SJSA1 (cell line): ENCODE measurements around the gene NPEPL1. TPM values are rescaled to one million over a fixed set of nuclear protein-coding genes. Genes with fewer than 3 reads are reported as not detected.
"Not testable (repeated sequence)": the region's sequence is repeated elsewhere in the genome, so short reads cannot be mapped to it uniquely, and the experiment has no call there.

ENCODE experiments used
- DNase-seq, 2 experiments: peaks; one replicate each; pipeline ENCODE4 v3.0.0-alpha.2; 2015 to 2020; ENCODE audit warnings: low spot score in 2 of 2, low read depth in 1 of 2
- H3K27ac ChIP-seq: fragments of 250-450 bp; sonication (Bioruptor Pico); 2 replicates; pipeline ENCODE4 v1.5.1; 2020; ENCODE audit warnings: mild to moderate bottlenecking, moderate library complexity
- H3K27me3 ChIP-seq: fragments of 250-450 bp; sonication (Bioruptor Pico); replicated peaks from 2 replicates; pipeline ENCODE4 v1.5.1; 2020; ENCODE audit warnings: mild to moderate bottlenecking, moderate library complexity
- H3K36me3 ChIP-seq: fragments of 250-450 bp; sonication (Bioruptor Pico); 2 replicates; pipeline ENCODE4 v1.5.1; 2020; ENCODE audit warnings: mild to moderate bottlenecking
- H3K4me1 ChIP-seq: fragments of 250-450 bp; sonication (Bioruptor Pico); replicated peaks from 2 replicates; pipeline ENCODE4 v1.6.1; 2021; ENCODE audit warnings: mild to moderate bottlenecking
- H3K4me3 ChIP-seq: fragments of 250-450 bp; sonication (Bioruptor Pico); 2 replicates; pipeline ENCODE4 v1.5.1; 2020; ENCODE audit warnings: mild to moderate bottlenecking
- H3K9me3 ChIP-seq: fragments of 250-450 bp; sonication (Bioruptor Pico); replicated peaks from 2 replicates; pipeline ENCODE4 v1.5.1; 2020; ENCODE audit warnings: mild to moderate bottlenecking
- total RNA-seq: library from RNA; depleted of rRNA; stranded (reverse); fragments of >200 nt; shearing (Covaris generic); gene quantifications from 2 replicates; pipeline ENCODE4 v1.2.3, GENCODE V29; 2014

NPEPL1 gene
- total RNA-seq, 1 experiment from 2014 or later: 6.8 TPM

DNA sequence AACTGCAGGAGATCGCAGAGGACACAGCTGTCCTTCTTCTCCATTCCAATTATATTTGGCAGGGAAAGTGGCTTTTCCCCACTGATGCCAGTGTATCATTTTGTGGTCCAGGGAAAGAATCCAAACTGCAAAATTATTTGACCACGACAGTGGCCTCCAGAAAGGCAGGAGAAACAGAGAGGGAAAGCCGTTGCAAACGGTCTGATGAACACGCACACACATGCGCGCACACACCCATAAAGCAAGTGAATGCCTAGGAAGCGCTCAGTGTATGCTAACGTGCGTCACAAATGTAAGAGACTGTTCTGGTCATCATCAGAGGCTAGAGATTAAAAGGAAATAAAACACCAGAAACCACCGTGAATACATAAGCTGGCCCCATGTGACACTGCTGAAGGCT, 54.0 kb downstream of the NPEPL1 start:
- no peaks in the 10 kb centered on the region for H3K36me3 ChIP-seq
- no peaks in the 10 kb centered on the region for H3K9me3 ChIP-seq
- DNase-seq: no peak
- H3K4me1 ChIP-seq: no peaks in the 10 kb centered on the region
- peaks cover 11% of the 10 kb centered on the region for H3K27me3 ChIP-seq
- no peak overlapping the region for H3K27ac ChIP-seq
- no peak overlapping the region for H3K4me3 ChIP-seq

DNA sequence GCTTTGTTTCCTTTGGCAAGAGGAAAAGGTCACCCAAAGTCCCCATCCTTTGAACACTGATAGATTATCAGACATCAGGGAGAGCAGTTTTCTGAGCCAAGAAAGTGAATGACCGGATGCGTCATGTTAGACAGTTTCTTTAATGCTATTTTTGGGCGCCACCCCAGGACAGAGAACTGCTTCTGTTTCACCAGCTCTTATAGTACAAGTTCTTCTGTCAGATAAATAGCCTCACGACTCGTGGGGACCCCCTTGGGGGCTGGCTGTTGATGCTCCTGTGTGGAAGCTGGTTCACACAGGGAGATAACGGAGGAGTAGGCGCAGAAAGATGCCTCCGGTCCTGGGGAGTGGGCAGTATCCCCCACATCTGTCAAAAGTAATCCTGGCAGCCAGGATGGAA, 54.6 kb downstream of the NPEPL1 start:
- H3K9me3 ChIP-seq: no peaks in the 10 kb centered on the region
- no peaks in the 10 kb centered on the region for H3K36me3 ChIP-seq
- no peak for DNase-seq
- H3K27me3 ChIP-seq: peaks cover 11% of the 10 kb centered on the region
- no peaks in the 10 kb centered on the region for H3K4me1 ChIP-seq
- H3K4me3 ChIP-seq: no peak overlapping the region
- no peak overlapping the region for H3K27ac ChIP-seq

DNA sequence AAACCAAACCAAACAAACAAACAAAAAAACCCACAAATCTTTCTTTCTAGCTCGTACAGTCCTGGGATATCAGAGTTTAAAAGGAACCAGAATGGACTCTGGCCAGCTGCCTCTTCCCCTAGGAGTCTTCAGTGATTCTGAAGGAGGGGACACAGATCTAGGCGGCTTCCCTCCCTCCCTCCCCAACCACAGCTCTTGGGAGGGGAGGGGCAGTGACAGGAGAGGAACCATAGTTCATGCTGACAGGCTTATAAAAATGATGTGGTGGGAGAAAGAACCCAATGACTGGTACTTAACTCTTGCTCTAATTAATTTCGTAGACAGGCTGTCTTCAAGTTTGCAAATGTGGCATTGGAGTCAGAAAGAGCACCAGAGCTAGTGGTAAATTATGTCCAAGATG, 56.0 kb downstream of the NPEPL1 start:
- H3K4me1 ChIP-seq: peaks cover 7% of the 10 kb centered on the region
- H3K4me3 ChIP-seq: no peak overlapping the region
- no peaks in the 10 kb centered on the region for H3K36me3 ChIP-seq
- H3K27ac ChIP-seq: no peak overlapping the region
- peaks cover 11% of the 10 kb centered on the region for H3K27me3 ChIP-seq
- DNase-seq: no peak
- no peaks in the 10 kb centered on the region for H3K9me3 ChIP-seq

DNA sequence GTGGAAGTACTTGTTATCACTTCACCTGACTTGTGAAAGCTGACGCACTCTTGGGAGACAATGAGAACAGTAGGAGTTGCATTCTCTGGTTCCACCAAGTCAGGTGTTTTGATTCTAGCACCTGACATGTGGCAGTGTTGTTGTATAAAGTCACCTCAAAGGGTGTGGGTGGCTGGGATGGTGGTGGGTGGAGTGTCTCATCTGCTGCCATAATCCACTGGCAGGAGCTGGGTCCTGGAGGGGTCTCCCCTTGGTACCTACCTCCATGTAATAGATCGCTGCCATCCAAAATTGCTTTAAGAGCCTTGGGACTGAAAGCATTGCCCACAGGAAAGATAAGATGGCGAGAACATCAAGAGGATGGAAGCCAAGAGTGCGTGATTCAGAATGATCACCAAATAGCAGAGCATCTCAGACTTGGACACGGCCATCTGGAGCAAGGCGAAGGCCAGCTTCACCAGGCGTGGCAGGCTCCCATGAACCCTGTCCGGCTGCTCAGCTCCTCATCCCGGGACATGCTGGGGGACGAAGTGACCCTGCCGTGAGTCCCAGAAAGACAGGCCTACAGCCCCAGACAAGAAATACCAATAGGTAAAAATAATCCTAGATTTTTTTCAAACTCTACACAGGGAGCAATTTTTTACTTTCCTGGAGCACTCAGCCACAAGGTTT, 56.6 kb downstream of the NPEPL1 start:
- Histone ChIP-seq H3K36me3 (no peaks in the 10 kb centered on the region), H3K4me1 (peaks cover 13% of the 10 kb centered on the region), H3K4me3 (no peak overlapping the region), H3K27ac (no peak overlapping the region), H3K9me3 (no peaks in the 10 kb centered on the region), H3K27me3 (peaks cover 11% of the 10 kb centered on the region)
- no peak for DNase-seq

DNA sequence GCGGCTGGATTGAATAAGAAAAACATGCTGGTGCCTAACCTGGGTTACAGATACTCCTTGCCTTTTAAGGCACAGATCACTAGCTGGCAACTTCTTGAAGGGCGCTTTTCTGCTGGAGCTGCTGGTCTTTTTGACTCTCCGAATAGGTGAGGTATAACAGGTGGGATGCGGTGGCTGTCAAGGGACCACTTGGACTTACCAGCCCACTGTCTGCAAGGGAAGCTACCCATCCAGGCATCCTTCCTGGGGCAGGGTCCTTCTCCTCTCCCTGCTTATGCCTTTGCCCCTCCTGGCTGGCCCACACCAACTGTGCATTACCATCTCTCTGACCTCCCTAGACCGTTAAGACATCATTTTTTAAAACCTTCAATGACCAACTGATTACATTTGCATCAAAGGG, 57.4 kb downstream of the NPEPL1 start:
- no peaks in the 10 kb centered on the region for H3K36me3 ChIP-seq
- no peaks in the 10 kb centered on the region for H3K9me3 ChIP-seq
- peaks cover 11% of the 10 kb centered on the region for H3K27me3 ChIP-seq
- H3K4me3 ChIP-seq: no peak overlapping the region
- H3K27ac ChIP-seq: no peak overlapping the region
- no peak for DNase-seq
- peaks cover 16% of the 10 kb centered on the region for H3K4me1 ChIP-seq

DNA sequence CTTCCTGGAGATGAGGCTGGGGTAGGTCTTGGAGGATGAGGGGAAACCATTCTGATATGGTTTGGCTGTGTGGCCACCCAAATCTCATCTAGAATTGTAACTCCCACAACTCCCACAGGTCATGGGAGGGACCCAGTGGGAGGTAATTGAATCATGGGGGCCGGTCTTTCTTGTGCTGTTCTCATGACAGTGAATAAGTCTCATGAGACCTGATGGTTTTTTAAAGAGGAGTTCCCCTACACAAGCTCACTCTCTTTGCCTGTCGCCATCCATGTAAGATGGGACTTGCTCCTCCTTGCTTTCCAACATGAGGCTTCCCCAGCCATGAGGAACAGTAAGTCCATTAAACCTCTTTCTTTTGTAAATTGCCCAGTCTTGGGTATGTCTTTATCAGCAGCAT, 58.1 kb downstream of the NPEPL1 start:
- H3K36me3 ChIP-seq, H3K4me3 ChIP-seq, DNase-seq, H3K27ac ChIP-seq, H3K9me3 ChIP-seq: not testable (repeated sequence)
- Histone ChIP-seq H3K4me1 (peaks cover 16% of the 10 kb centered on the region), H3K27me3 (peaks cover 11% of the 10 kb centered on the region)

DNA sequence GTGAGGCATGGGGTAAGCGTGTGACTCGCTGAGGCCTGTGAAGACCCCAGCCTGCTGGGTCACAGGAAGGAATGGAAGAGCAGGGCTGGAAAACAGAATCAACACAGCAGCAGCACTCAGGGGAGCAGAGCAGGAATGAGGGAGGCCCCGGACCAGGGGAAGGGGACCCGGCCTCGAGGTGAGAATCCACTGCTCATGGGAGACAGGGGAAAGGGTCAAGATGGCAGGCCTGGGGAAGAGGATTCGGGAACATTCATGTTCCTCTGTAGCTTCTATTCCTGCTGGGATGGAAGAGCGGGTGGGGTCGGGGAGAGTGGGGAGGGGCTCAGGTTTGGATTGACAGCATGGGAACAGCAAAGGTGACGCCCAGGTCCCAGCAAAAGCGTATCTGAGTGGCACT, 59.4 kb downstream of the NPEPL1 start:
- no peak overlapping the region for H3K27ac ChIP-seq
- no peak overlapping the region for H3K4me3 ChIP-seq
- no peaks in the 10 kb centered on the region for H3K9me3 ChIP-seq
- peaks cover 3% of the 10 kb centered on the region for H3K27me3 ChIP-seq
- H3K4me1 ChIP-seq: peaks cover 16% of the 10 kb centered on the region
- no peaks in the 10 kb centered on the region for H3K36me3 ChIP-seq
- no peak for DNase-seq

DNA sequence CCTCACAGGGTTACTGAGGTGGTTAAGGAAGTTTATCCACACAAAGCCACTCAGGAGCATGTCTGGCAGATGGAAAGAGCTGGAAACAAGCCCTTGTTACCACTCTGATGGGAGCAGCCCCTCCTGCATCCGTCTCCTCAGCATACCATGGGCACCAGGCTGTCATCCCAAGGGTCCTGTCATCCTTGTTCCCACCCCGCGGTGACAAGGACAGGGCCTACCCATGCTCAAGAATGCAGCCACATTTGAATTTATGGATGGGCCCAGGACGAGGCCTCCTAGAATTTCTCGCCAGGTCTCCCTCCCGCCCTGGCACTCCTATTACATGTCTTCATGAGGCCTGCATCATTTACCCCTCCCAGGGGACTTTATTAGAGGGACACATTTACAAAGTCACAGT, 60.0 kb downstream of the NPEPL1 start:
- H3K4me3 ChIP-seq: no peak overlapping the region
- no peak overlapping the region for H3K27ac ChIP-seq
- DNase-seq: no peak
- H3K36me3 ChIP-seq: no peaks in the 10 kb centered on the region
- peaks cover 16% of the 10 kb centered on the region for H3K4me1 ChIP-seq
- H3K27me3 ChIP-seq: peaks cover 2% of the 10 kb centered on the region; the same call in 1 of the 2 replicates
- no peaks in the 10 kb centered on the region for H3K9me3 ChIP-seq

DNA sequence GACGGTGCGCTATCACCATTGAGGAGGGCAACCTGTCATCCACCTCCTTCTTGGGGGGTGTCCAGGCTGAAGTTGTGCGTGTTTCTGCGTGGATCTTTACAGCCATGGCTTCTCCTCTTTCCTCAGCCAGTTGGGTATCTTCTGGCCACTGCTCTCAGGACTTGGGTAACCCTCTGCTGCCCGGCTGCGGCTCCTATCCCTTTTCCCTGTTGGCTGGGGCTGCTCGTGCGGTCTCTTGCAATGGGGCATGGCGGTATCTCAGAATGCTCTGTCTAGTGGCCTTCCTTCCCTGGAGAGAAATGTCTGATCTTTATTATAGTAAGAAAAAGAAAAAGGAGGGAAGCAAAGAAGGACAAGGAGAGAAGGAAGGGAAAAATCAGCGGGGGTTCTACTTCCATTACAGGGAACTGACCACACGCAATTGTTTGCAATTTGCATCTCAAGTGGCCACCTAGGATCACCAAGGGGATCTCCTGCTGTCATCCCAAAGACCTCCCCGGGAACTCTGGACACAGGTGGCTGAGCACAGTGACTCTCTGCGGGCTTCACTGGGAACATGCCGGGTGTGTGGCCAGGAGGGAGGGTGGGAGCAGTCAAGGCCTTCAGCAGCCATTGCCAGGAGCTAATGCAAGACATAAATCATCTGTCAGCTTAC, 60.8 kb downstream of the NPEPL1 start:
- 0 out of 2 replicates have a peak overlapping the region, but pooled peaks have one; percentile 12 for H3K27ac ChIP-seq
- H3K36me3 ChIP-seq: no peaks in the 10 kb centered on the region
- H3K4me3 ChIP-seq: no peak overlapping the region
- H3K4me1 ChIP-seq: peaks cover 16% of the 10 kb centered on the region
- DNase-seq: peak; percentile 66 to 67
- H3K9me3 ChIP-seq: no peaks in the 10 kb centered on the region
- H3K27me3 ChIP-seq: no peaks in the 10 kb centered on the region; the same call in 1 of the 2 replicates

DNA sequence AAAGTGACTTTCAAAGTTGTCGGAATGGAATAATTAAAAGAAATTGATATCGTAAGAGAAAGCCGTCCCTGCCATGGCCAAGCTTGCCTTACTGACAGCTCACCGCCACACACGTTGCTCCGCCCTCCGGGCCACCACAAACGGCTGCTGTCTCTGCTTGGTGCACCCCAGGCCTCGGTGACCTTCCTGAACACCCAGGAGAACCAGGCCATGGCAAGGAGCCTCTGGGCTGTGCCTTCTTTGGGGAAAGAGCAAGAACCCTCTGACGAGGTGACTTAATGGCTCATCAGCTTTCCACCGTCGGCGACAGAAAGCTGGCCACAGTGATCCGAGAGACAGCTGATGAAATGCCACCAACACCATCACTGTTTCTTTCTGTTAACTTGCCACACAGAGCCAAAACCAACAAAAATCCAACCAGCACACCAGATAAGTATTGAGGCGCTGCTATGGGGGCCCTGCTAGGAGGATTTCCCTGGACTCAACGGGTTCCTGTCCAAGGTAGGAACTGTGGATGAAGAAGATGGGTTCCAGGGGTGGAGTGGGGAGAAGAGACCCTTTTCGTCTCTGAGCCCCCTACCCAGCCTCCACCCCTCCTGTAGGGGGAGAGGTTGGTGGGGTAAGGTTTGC, 61.4 kb downstream of the NPEPL1 start:
- Histone ChIP-seq H3K4me3 (peak overlapping the region; percentile 3), H3K9me3 (no peaks in the 10 kb centered on the region), H3K27me3 (no peaks in the 10 kb centered on the region; the same call in none of the 2 replicates), H3K36me3 (no peaks in the 10 kb centered on the region), H3K27ac (peak overlapping the region; percentile 12; the same call in 1 of the 2 replicates), H3K4me1 (peaks cover 16% of the 10 kb centered on the region)
- peak; percentile 59 to 64 for DNase-seq

DNA sequence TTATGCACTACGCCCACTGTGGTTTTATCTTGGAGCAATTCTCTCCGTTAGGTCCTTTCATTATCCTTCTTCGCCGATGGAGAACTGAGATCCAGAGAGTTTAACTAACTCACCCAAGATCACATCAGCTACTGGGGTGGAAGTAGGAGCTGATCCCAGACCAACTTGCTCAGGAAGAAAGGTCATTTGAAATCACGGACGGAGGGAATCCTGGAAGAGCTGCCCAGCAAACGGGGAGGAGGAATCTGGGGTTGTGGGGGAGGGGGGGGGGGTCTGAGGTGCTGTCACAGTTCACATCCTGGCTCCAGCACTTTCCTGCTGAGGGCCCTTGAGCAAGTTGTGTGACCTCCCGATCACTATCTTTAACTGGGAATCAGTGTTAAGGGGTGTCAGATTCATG, 62.0 kb downstream of the NPEPL1 start:
- Histone ChIP-seq H3K27me3 (no peaks in the 10 kb centered on the region; the same call in none of the 2 replicates), H3K4me1 (peaks cover 16% of the 10 kb centered on the region), H3K27ac (peak overlapping the region; percentile 12; the same call in 1 of the 2 replicates), H3K4me3 (peak overlapping the region; percentile 3), H3K36me3 (no peaks in the 10 kb centered on the region), H3K9me3 (no peaks in the 10 kb centered on the region)
- DNase-seq: no peak

DNA sequence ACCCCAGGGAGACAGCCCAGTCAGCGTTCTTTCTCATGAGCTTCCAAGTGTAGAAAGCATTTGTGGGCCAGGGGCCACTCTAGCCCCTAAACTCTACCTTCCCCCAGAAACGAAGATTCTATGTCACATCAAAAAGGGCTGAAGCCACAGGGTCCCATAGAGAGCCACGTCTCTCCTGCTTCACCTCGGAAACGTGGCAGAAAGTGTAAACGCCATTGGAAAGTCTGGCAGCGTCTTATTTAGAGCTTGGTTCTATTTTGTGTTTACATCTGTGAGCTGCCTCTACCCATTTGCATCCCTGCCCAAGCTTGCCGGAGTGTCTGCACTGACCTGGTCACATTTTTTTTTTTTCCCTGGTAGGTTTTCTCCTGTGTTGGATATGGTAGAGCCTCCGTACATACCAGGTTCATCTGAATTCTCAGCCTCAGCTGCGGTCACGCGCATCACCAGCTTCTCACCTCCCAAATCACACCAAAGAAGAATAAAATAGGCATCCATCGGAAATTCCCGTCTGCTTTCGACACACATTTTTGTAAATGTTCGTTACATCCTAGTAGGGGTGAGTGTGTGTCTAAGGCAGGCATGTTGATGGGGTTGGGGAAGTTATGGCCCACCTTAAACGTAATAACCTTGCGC, 62.6 kb downstream of the NPEPL1 start:
- Histone ChIP-seq H3K27me3 (no peaks in the 10 kb centered on the region; the same call in none of the 2 replicates), H3K36me3 (no peaks in the 10 kb centered on the region)

DNA sequence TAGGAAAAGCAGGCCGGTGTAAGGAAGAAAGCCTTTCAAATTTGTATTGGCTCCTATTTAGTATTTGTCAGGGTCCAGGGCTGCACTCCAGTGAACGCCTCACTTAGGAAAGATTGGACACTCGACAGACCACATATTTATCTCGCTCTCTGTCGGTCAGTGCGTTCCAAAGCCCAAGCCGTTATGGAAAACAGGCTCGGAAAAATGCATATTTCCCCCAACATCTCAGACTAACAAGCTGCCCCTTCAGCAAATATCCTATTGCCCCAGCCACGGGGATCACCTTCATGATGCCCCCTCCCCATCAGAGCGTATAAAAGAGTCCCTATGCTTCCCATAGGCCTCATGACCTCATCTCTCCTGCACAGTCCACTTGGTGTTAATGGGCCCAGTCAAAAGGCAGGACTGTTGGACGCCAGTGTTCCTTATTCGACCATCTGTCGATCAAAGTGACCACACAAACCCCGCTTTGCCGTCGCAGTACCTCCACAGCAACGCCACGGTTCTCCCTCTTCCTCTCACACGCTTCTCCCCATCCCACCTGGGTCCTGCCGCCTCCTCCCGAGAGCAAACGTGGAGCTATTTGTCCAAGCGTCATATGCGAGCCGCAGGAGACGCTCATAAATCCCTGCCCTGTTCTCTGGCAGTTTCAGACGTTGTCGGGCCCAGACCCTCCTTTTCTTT, 63.3 kb downstream of the NPEPL1 start:
- no peaks in the 10 kb centered on the region; the same call in none of the 2 replicates for H3K27me3 ChIP-seq
- no peak overlapping the region for H3K4me3 ChIP-seq
- no peaks in the 10 kb centered on the region for H3K36me3 ChIP-seq
- peaks cover 16% of the 10 kb centered on the region for H3K4me1 ChIP-seq
- H3K9me3 ChIP-seq: no peaks in the 10 kb centered on the region
- peak in 1 of 2 experiments; percentile 6 for DNase-seq
- H3K27ac ChIP-seq: no peak overlapping the region

More for the DNA sequence above, 62.6 kb downstream of the NPEPL1 start:
- Histone ChIP-seq H3K4me1 (peaks cover 16% of the 10 kb centered on the region), H3K9me3 (no peaks in the 10 kb centered on the region), H3K27ac (no peak overlapping the region), H3K4me3 (no peak overlapping the region)
- DNase-seq: peak in 1 of 2 experiments; percentile 14
